ENCODE data around the gene TAL2.
A peak's percentile ranks its signal among the peaks of the same experiment; 100 is the strongest.

Gene TAL2

GRCh38 chr9:105662184-105663104 is at the start of gene TAL2:
Gene TAL2, plus strand, starts transcription at chr9:105662457. Its CDS starts 40 bp downstream, at chr9:105662497.
- no peak for DNase-seq (ENCODE audit: low spot score)

GRCh38 chr9:105621001-105621400 is 41.3 kb upstream of the TAL2 start:
- no peak for DNase-seq (ENCODE audit: low spot score)

GRCh38 chr9:105625088-105625487 is 37.2 kb upstream of the TAL2 start:
- no peak for DNase-seq (ENCODE audit: low spot score)

GRCh38 chr9:105632807-105633206 is 29.4 kb upstream of the TAL2 start:
- DNase-seq (ENCODE audit: low spot score), result no peak

GRCh38 chr9:105633411-105633810 is 28.8 kb upstream of the TAL2 start:
- no peak for DNase-seq (ENCODE audit: low spot score)

- DNase-seq (ENCODE audit: low spot score), result no peak
These were observed 25.9 kb upstream of the TAL2 start for GRCh38 chr9:105636331-105636730.

- DNase-seq (ENCODE audit: low spot score), result no peak
These were observed 24.4 kb upstream of the TAL2 start for GRCh38 chr9:105637787-105638395.

- no peak for DNase-seq (ENCODE audit: low spot score)
These were observed 22.3 kb upstream of the TAL2 start for GRCh38 chr9:105639936-105640335.

GRCh38 chr9:105643795-105644194 is 18.5 kb upstream of the TAL2 start:
- no peak for DNase-seq (ENCODE audit: low spot score)

GRCh38 chr9:105646879-105647594 is 15.2 kb upstream of the TAL2 start:
- DNase-seq (ENCODE audit: low spot score), result no peak

- DNase-seq (ENCODE audit: low spot score), result no peak
These were observed 14.5 kb upstream of the TAL2 start for GRCh38 chr9:105647595-105648349.

- DNase-seq (ENCODE audit: low spot score), result no peak
These were observed 10.5 kb upstream of the TAL2 start for GRCh38 chr9:105651806-105652205.

GRCh38 chr9:105656131-105656921 is 5.9 kb upstream of the TAL2 start:
- peak; percentile 69 for DNase-seq (ENCODE audit: low spot score)

GRCh38 chr9:105658351-105658750 is 3.9 kb upstream of the TAL2 start:
- no peak for DNase-seq (ENCODE audit: low spot score)

GRCh38 chr9:105661011-105661410 is 1.2 kb upstream of the TAL2 start:
- no peak for DNase-seq (ENCODE audit: low spot score)

- no peak for DNase-seq (ENCODE audit: low spot score)
These were observed 1.7 kb downstream of the TAL2 start for GRCh38 chr9:105663914-105664313.

- DNase-seq (ENCODE audit: low spot score), result no peak
These were observed 5.6 kb downstream of the TAL2 start for GRCh38 chr9:105667867-105668266.

- no peak for DNase-seq (ENCODE audit: low spot score)
These were observed 8.1 kb downstream of the TAL2 start for GRCh38 chr9:105670315-105670714.

- DNase-seq (ENCODE audit: low spot score), result no peak
These were observed 8.5 kb downstream of the TAL2 start for GRCh38 chr9:105670775-105671174.

- no peak for DNase-seq (ENCODE audit: low spot score)
These were observed 10.5 kb downstream of the TAL2 start for GRCh38 chr9:105672711-105673234.

GRCh38 chr9:105673850-105674387 is 11.7 kb downstream of the TAL2 start:
- DNase-seq (ENCODE audit: low spot score), result no peak

Measured in AG20443 (cell line).